ENCODE measurements around the gene CD72.

DNA sequence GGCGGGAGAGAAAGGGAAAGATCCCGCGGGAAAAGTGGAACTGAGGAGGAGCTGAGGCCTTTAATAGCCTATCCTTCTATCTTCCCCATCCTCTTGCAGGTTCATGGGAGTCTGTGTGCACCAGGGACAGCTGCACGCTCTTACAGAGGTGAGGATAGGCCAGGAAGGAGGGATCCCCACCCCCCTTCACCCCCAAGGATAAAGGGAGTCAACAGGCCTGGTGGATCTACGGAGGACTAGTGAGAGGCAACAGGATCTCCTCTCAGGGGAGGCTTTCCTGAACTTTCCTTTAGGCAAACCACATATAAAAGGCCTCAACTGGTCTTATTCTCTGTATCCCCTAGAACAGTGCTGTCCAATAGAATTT lies 12.1 kb downstream of the CD72 start:
- TF ChIP-seq POLR2A (IDR thresholded peaks at IDR 0.05) = no peak
- TF ChIP-seq, protein P1, sequence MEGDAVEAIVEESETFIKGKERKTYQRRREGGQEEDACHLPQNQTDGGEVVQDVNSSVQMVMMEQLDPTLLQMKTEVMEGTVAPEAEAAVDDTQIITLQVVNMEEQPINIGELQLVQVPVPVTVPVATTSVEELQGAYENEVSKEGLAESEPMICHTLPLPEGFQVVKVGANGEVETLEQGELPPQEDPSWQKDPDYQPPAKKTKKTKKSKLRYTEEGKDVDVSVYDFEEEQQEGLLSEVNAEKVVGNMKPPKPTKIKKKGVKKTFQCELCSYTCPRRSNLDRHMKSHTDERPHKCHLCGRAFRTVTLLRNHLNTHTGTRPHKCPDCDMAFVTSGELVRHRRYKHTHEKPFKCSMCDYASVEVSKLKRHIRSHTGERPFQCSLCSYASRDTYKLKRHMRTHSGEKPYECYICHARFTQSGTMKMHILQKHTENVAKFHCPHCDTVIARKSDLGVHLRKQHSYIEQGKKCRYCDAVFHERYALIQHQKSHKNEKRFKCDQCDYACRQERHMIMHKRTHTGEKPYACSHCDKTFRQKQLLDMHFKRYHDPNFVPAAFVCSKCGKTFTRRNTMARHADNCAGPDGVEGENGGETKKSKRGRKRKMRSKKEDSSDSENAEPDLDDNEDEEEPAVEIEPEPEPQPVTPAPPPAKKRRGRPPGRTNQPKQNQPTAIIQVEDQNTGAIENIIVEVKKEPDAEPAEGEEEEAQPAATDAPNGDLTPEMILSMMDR (IDR thresholded peaks at IDR 0.05) = no peak

Data from esophagus squamous epithelium (tissue), 4 donors.